HepG2 (cell line): ENCODE data around the gene CDKN3. TPM values are rescaled to one million over a fixed set of nuclear protein-coding genes. Genes with fewer than 3 reads are reported as not detected.
A peak's percentile ranks its signal among the peaks of the same experiment; 100 is the strongest.

Source experiments
- E2F5 ChIP-seq: sonication (generic); formaldehyde crosslinking; conservative IDR thresholded peaks from 2 replicates; pipeline ENCODE4 v1.4.0; 2020; ENCODE audit warnings: missing genetic modification reagents
- GPBP1L1 ChIP-seq: sonication (generic); formaldehyde crosslinking; IDR thresholded peaks from 2 replicates; pipeline ENCODE4 v1.5.0; 2020; ENCODE audit warnings: mild to moderate bottlenecking, missing genetic modification reagents
- IRF9 ChIP-seq: sonication (generic); formaldehyde crosslinking; IDR thresholded peaks from 2 replicates; pipeline ENCODE4 v1.8.0; 2022; ENCODE audit warnings: missing genetic modification reagents, mild to moderate bottlenecking, borderline replicate concordance
- KLF16 ChIP-seq, 2 experiments: sonication (generic) in 1 of 2; formaldehyde crosslinking in 1 of 2; IDR thresholded peaks; 2 replicates each; pipeline versions ENCODE4 v1.6.1 to v1.8.0; 2016 to 2023; ENCODE audit warnings: missing genetic modification reagents in 2 of 2, missing compliant biosample characterization in 1 of 2
- PHF21A ChIP-seq: sonication (generic); formaldehyde crosslinking; IDR thresholded peaks from 2 replicates; pipeline ENCODE4 v1.5.0; 2020; ENCODE audit warnings: mild to moderate bottlenecking, missing genetic modification reagents
- RBFOX2 ChIP-seq: fragments of 200-400 bp; formaldehyde crosslinking; IDR thresholded peaks from 2 replicates; pipeline ENCODE4 v1.6.1; 2017; ENCODE audit warnings: low read depth, mild to moderate bottlenecking, low read length
- SMAD9 ChIP-seq: sonication (generic); formaldehyde crosslinking; IDR thresholded peaks from 2 replicates; pipeline ENCODE4 v1.5.1; 2020; ENCODE audit warnings: mild to moderate bottlenecking, missing genetic modification reagents
- SP4 ChIP-seq: sonication (generic); formaldehyde crosslinking; IDR thresholded peaks from 2 replicates; pipeline ENCODE4 v1.8.1; 2023; ENCODE audit warnings: mild to moderate bottlenecking, missing genetic modification reagents
- SPEN ChIP-seq: sonication (generic); formaldehyde crosslinking; IDR thresholded peaks from 2 replicates; pipeline ENCODE4 v1.5.1; 2020; ENCODE audit warnings: low read depth, mild to moderate bottlenecking, missing genetic modification reagents
- ZNF33B ChIP-seq: sonication (generic); formaldehyde crosslinking; IDR thresholded peaks from 2 replicates; pipeline ENCODE4 v1.5.1; 2020; ENCODE audit warnings: mild to moderate bottlenecking, missing genetic modification reagents
- ZNF350 ChIP-seq: sonication (generic); formaldehyde crosslinking; IDR thresholded peaks from 2 replicates; pipeline ENCODE4 v1.4.0; 2020; ENCODE audit warnings: mild to moderate bottlenecking, low read depth, missing genetic modification reagents, borderline replicate concordance
- ZNF441 ChIP-seq: sonication (generic); formaldehyde crosslinking; IDR thresholded peaks from 2 replicates; pipeline ENCODE4 v1.7.0; 2021; ENCODE audit warnings: missing genetic modification reagents, borderline replicate concordance
- ZNF552 ChIP-seq: sonication (generic); formaldehyde crosslinking; IDR thresholded peaks from 2 replicates; pipeline ENCODE4 v1.9.0; 2022; ENCODE audit warnings: missing genetic modification reagents, mild to moderate bottlenecking, borderline replicate concordance
- ZNF629 ChIP-seq: sonication (generic); formaldehyde crosslinking; conservative IDR thresholded peaks from 2 replicates; pipeline ENCODE4 v1.5.0; 2020; ENCODE audit warnings: missing genetic modification reagents
- ZUFSP ChIP-seq: sonication (generic); formaldehyde crosslinking; IDR thresholded peaks from 2 replicates; pipeline ENCODE4 v1.9.0; 2021; ENCODE audit warnings: missing genetic modification reagents, mild to moderate bottlenecking, borderline replicate concordance
- polyA plus RNA-seq, 8 experiments: library from polyadenylated mRNA; depleted of rRNA in 3 of 8; stranded (reverse) in 7 of 8; unstranded in 1 of 8; fragments of >200 nt; fragmentation: Illumina TruSeq in 4 of 8; extraction: Trizol in 4 of 8; gene quantifications; 2 replicates each; pipeline versions ENCODE4 v1.2.1 to v1.2.3, GENCODE V29; 2011 to 2016; ENCODE audit warnings: low read depth in 4 of 8, missing spikeins in 1 of 8, mixed read lengths in 1 of 8; ENCODE audit not compliant: insufficient read depth in 1 of 8
- total RNA-seq, 5 experiments: library from RNA; depleted of rRNA; stranded (reverse); fragments of >200 nt; fragmentation: Illumina TruSeq; extraction: Trizol; gene quantifications; 2 replicates each; pipeline ENCODE4 v1.2.3, GENCODE V29; 2016; ENCODE audit warnings: low read depth in 1 of 5

CDKN3 gene
- total and polyA plus RNA-seq, 2 of the 13 experiments (the other 11 are each of a cell fraction or from before 2014, with no cell fraction given), result 63.0 to 88.9 TPM

- TF ChIP-seq ZNF629 (CRISPR knock-in tag) (0 out of 2 replicates have a peak, but pooled peaks have one; percentile 5), RBFOX2 (peak; percentile 90), SP4 (CRISPR knock-in tag) (peak; percentile 92), ZNF441 (CRISPR knock-in tag) (peak; percentile 49; the same call in 1 of the 2 replicates), KLF16 (CRISPR knock-in tag; IDR thresholded peaks at IDR 0.05) (peak in 1 of 2 experiments; percentile 50; a peak in 1 of 4 replicates), ZNF33B (CRISPR knock-in tag) (peak; percentile 72; the same call in 1 of the 2 replicates), ZNF552 (0 out of 2 replicates have a peak, but pooled peaks have one; percentile 72), GPBP1L1 (CRISPR knock-in tag) (no peak), IRF9 (peak; percentile 70; the same call in 1 of the 2 replicates), E2F5 (CRISPR knock-in tag) (peak; percentile 91), ZNF350 (CRISPR knock-in tag) (peak; percentile 66; the same call in 1 of the 2 replicates), SPEN (CRISPR knock-in tag) (no peak; the same call in 1 of the 2 replicates), SMAD9 (CRISPR knock-in tag) (0 out of 2 replicates have a peak, but pooled peaks have one; percentile 56), PHF21A (CRISPR knock-in tag) (peak; percentile 40; the same call in 1 of the 2 replicates), ZUFSP (CRISPR knock-in tag) (no peak)
These were observed at the start of gene CDKN3 (continued) for GRCh38 chr14:54396493-54397335.
